ENCODE measurements around the gene TMEM42.

GRCh38 chr3:44896440-44896839, 34.7 kb downstream of the TMEM42 start:
- no peak for TF ChIP-seq CTCF (IDR thresholded peaks at IDR 0.05)
- no peak for TF ChIP-seq POLR2A (IDR thresholded peaks at IDR 0.05)
